Right lobe of liver (tissue), 4 donors: Measurements from ENCODE around the gene GTF2H4.

Experiments used
- CTCF ChIP-seq, 4 donors: fragments of 200-600 bp in 3 of 4; fragments of 450-650 bp in 1 of 4; IDR thresholded peaks; one replicate each; pipeline versions ENCODE4 v1.5.1 to v1.8.0; 2016 to 2022; ENCODE audit warnings: antibody characterized with exemption in 4 of 4, mild to moderate bottlenecking in 2 of 4
- POLR2A ChIP-seq: fragments of 450-650 bp; IDR thresholded peaks from one replicate; pipeline ENCODE4 v1.6.1; 2017; ENCODE audit warnings: antibody characterized with exemption, mild to moderate bottlenecking
- donor health status: DM: no; HTN: no; CAD: no.
- donor health status: DM: no; HTN: no; CAD: no.
- donor health status: DM: no; HTN: yes; CAD: no.

- TF ChIP-seq CTCF (IDR thresholded peaks at IDR 0.05), result no peak
- no peak for TF ChIP-seq POLR2A
Observed at GRCh38 chr6:30875244-30876038, 32.6 kb upstream of the GTF2H4 start.
